Left renal pelvis (tissue), 4 donors: ENCODE data around the gene BUB1B. TPM values are rescaled to one million over a fixed set of nuclear protein-coding genes. Genes with fewer than 3 reads are reported as not detected.

Experiments
- DNase-seq, 4 donors: peaks; one replicate each; pipeline ENCODE4 v3.0.0-alpha.2; 2013; ENCODE audit warnings: low read depth in 4 of 4, low spot score in 3 of 4
- polyA plus RNA-seq, 4 donors: library from polyadenylated mRNA; unstranded; fragments of 120-200 nt; gene quantifications; one replicate each; pipeline ENCODE4 v1.2.1, GENCODE V29; 2013; ENCODE audit not compliant: insufficient read length in 4 of 4

Gene BUB1B
- polyA plus RNA-seq, 4 donors, result 27.0 to 33.2 (median 31.6) TPM

DNA sequence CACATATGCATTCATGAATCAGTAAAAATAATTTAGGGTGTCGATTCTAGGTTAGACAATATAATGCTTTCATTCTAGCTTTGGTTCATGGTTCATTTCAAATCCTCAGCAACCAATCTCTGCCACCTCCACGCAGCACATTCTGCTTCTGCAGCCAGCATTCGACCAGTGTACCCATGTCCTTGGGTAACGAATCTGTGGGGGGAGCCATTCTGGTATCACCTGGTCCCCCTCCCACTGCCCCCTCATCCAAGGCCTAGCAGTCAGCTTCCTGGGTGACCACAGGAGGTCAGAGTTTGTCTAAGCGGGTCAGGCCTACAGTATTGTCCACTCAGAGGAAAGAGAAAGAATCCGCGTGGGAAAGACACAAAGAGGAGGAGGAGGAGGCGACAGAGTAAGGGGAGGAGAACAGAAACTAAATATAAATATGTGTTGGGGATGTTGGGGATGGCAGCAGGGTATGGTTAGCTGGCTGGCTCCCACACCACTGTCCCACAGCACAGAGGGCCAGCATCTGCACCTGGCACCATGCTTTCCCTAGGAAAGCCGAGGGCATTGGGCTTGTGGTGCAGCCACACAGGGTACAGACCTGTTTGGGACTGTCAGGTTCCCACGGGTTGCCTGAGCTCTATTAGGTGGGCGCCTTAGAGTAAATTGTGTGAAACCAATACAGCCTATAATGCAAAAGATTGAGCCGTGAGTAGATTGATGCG, 90.1 kb downstream of the BUB1B start:
- no peak for DNase-seq

DNA sequence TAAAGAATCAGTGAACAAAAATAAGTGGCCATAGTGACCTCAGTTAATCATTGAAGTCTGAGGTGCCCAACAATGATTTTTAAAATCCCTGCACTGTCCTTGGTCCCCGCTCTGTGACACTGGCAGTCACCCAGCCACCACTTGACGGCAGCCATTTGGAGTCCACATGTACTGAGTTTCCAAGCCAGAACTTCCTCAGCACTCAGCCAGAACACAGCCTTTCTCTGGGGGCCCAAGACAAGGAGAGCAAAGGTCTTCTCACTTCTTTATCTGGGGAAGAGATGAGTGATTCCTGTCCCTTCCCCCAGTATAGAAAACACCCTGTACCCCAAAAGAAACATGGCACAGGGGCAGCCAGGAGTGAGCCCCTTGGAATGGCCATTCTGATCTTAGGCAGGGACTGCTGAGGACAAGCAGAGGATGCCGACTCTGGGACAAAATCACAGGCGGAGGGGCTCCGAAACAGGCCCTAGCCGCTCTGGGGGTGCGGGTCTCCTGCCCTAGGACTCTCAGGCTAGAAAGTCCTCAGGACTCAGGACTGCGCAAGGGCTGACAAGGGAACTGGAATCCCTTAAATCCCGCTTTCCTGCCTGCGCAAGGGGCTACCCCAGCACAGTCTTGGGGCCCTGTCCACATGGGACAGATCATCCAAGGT, 90.7 kb downstream of the BUB1B start:
- no peak for DNase-seq

DNA sequence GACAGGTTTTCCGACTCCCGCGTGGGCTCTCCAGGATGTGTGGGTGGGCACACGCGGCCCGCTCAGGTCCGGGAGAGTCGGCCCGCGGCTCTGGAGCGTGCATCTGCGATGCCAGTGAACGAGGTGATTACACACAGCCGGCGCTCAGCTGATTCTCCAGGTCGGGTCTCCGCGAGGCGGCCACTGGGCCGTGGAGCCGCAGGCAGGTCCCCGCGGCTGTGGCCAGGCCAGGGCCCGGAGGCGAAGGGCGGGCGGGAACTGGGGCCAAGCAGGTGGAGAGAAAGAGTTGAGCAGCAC, 91.2 kb downstream of the BUB1B start:
- DNase-seq, result no peak

DNA sequence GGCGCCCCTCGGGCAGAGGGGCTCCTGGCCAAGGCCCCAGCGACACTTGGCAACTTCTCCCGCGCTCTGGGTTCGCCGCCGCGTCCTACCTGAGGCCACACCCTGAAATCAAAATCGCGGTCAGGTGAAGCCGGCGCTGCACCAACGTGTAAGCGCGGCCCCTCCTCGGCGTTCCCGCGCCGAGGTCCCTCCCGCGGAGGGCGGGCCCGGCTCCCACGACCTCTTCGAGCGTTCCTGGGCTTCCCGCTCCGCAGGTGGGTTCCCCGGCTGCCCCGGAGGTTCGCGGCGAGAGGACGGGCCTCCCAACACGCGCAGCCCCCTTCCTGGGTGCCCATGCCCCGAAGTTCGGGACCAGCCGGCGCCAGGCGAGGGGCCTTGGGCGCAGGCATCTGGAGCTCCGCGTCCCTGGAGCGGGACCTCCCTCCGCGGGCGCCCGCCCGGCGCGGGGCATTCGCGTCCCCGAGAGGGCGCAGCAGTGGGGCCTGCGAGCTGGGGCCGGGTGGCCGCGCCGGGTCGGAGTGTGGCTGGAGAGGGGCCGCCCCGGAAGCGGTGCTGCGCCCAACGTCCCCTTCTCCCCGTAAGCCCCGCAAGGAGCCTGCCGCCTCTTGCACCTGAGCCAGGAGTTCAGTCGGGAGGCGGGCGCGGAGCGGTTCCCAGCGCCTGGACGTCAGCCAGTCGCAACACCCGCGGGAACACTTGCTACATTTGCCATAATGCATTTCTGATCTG, 91.7 kb downstream of the BUB1B start:
- DNase-seq, result no peak

DNA sequence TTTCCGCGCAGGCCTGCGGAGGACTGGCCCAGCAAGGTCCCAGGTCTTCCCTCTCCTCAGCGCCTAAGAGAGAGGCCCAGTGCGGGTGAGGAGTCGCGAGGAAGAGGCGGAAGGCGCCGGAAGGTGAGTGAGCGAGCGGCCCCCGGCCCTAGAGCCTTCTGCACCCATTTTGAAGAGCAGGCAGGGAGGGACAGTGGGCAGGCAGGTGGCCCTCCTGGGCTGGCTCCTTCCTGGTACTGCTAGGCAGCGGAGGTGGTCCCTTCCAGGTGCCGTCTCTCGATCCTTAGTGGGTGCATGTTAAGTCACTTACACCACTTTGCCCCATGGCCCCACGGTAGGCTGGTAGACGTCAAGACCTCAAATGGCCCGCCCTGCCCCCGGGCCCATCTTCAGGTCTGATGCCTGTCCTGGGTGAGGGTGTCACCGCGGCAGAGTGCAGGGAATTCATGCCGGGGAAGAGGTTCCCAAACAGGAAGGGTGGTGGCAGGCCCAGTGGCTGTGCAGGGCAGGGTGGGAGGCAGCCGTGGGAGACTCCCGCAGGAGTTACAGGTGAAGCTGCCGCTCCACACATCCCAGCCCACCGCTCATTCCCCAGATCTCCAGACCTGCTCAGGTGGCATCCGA, 92.4 kb downstream of the BUB1B start:
- no peak for DNase-seq

DNA sequence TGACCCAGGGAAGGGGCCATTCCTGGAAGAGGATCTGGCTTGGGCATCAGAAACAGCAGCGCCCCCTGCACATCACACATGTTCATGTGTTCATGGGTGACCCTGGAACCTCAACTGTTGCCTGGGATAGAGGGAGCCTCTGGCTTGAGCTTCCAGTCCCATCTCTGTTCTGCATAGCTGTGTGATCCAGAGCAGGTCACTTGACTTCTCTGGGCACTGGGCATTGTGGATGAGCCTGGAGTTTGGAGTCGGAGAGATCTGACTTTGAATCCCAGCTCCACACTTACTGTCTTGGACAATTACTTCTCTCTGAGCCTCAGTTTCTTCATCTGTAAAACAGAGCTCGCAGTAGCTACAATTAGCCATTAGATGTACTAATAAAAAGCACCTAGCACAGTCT, 93.6 kb downstream of the BUB1B start:
- DNase-seq, result no peak

DNA sequence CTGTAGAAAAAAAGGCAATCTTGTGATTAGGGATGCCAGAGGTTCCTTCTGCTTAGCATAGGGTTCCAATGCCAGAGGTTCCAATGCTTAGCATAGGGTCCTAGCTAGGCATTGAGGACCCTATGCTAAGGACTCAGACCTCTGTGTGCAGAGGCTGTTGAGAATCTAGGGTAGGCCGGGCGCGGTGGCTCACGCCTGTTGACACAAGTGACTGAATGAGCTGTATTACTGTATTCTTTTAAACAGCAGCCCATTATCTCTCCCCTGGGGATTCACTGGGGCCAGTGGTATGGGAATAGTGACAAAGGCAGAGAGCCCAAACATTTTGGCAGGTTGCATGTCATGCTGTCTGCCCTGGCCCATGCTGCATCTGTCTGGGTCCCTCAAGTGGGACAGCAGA, 94.2 kb downstream of the BUB1B start:
- DNase-seq, result no peak

DNA sequence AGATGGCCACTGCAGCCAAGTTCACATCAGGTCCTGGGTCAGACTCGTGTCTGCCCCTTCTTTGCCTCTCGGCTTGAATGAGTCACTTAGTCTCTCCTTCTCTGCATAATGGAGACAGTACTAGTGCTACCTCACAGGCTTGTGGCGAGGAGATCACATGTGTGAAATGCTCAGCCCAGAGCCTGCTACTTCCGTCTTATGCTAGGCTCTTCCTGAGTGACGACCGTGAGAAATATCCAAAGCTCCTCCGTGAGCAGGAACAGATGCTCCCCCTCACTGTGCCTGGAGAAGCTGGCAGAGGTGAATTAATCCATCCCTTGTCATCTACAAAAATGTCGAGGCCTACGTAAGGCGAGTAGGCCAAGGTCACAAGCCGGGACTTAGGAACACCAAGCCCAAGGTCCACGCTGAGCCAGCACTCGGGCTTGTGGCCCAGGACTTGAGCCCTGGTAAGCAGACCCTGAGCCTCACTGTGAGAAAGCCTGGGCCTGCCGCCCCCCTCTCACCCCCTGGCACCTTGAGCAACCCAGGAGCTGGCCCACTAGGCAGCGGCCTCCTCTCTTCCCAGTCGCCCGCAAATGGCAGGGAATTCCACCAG, 95.9 kb downstream of the BUB1B start:
- no peak for DNase-seq

DNA sequence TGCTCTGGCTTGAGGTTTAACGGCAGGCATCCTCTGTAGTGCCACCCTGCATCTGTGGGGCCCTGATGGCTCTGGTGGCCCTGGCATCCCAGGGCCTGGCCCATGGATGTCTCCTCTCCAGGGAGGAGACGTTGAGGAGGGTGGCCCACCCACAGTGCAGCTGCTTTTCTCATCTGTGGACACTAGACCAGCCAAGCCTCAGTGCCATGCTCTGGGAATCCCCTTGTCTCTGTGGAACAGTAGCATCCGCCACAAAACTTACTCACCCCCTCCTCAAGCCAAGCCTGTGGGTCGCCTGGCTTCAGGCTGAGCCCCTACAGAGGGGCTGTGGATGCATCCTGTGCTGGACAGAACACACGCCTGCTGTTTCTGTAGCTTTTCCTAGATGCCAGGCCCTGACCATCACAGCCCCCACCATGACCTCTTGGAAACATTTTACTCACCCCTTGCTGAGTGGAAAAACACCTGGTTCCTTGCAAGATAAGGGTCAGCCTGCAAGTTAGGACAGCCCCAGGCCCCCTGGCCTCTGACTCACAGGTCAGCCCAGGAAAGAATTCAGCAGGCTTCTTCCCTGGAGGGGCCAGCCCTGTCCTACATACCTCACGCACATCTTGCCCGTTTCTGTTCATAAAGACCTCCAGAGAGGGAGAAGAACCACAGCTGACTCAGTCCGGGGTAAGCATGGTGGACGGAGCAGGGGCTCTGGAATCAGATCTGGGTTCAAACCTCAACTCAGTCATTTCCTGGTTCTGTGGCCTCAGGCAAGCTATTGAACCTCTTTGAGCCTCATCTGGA, 97.0 kb downstream of the BUB1B start:
- no peak for DNase-seq

DNA sequence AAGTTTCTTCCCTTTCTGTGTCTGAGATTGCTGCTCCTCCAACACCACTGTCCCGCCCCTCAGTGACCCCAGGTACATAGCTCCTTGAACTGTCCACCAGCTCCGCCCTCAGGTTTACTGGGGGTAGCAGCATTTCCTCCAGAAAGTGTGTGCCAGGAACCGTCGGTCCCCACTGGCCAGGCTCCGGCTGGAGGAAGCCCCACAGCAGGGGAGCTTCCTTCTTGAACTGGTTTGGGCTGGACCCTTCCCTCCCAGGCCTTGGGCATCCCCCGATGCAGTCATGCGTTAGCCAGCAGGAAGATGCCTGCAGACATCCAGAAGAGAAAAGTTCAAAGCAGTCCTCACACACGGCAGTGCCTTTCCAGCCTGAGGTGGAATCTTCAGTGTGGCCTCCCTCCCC, 97.7 kb downstream of the BUB1B start:
- no peak for DNase-seq

DNA sequence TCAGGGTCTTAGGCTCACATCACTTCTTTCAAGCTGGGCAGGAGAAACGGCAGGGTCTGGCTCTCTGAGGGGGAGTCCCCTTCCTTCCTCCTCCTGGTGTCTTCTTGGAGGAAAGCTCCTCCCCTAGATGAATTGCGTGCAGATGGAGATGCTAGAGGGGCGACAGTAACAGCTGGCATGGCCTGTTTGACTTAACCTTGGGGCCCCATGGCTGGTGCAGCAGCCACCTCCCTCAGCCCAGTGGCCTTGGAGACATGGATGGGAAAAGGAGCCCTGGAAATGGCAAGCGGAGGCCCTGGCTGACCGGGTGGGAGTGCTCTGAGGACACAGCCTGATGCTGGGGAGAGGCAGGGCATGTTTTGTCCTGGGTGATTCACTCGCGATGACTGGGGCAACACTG, 98.2 kb downstream of the BUB1B start:
- no peak for DNase-seq

DNA sequence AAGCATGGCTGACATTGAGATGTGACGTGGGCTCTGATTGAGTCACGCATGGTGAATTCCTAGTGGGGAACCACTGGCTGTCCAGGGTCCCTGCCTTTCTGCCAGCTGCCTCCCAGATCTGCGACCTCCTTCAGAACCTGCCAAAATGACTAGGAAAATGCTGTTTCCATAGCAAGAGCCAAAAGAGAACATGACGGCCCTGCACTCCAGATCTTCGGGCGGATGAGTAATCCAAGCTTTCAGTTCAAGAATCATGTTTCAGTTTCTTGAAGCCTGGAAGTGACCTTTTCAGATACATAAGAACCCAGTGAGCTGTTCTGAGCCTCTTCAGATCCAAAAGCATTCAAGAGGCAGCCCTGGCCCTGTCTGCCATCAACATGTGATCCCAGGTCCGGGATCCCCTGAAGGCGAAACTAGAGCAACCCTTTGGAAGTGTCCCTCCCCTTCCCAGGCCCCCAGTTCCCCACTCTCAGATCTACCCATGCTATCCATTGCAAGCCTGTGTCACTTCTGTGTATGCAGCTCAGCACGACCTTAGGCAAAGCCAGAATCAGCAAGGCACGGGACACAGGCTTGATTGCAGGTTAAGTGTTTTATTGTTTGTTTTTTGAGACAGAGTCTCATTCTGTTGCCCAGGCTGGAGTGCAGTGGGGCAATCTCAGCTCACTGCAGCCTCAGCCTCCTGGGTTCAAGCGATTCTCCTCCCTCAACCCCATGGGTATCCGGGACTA, 102.3 kb downstream of the BUB1B start:
- DNase-seq, result no peak

DNA sequence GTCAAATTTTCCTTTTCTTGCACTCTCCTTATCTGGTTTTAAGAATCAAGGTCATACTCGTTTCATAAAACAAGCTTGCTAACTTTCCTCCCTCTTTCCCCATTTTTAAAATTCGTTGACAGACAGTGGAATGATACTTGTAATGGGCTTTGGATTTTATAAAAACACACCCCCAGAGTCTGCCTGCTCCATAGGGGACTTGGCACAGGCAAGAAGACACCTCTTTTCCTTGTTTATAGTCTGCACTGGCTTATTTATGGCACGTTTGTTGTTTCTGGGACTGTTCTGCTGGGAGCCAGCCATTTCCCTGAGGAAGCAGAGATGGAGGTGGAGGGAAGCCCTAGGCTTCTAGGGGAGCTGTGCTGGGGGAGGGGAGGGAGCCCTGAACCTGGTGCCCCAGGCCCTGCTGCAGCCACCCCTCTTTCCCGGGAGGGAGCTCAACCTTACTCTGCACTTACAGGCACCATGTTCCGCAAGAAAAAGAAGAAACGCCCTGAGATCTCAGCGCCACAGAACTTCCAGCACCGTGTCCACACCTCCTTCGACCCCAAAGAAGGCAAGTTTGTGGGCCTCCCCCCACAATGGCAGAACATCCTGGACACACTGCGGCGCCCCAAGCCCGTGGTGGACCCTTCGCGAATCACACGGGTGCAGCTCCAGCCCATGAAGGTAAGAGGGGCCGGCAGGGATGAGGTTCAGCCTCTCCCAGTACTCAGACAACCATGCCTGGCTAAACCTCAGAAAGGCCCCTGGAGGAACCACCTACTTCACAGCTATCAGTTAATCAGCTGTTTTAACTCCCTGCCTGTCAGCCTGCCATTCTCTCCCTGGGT, 103.7 kb downstream of the BUB1B start:
- DNase-seq, result no peak

DNA sequence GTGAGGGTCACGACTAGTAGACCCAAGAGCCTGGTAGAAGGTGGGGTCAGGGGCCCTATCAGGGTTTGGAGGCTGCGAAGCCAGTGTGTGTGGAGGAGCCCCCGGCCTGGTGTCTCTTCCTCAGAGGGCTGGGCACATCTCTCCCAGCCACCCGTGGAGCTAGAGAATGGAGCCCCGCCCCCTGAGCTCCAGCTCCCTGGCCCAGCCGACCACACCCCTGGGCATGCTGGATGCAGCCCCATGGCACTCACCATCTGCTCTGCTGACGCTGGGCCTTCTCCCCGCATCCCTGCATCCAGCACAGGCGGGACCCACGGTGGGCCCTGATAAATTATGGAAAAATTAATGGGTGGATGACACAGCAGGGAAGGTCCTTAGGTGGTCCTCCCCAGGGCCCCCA, 104.5 kb downstream of the BUB1B start:
- no peak for DNase-seq

DNA sequence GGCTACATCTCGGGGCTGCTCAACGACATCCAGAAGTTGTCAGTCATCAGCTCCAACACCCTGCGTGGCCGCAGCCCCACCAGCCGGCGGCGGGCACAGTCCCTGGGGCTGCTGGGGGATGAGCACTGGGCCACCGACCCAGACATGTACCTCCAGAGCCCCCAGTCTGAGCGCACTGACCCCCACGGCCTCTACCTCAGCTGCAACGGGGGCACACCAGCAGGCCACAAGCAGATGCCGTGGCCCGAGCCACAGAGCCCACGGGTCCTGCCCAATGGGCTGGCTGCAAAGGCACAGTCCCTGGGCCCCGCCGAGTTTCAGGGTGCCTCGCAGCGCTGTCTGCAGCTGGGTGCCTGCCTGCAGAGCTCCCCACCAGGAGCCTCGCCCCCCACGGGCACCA, 105.0 kb downstream of the BUB1B start:
- DNase-seq, result no peak

DNA sequence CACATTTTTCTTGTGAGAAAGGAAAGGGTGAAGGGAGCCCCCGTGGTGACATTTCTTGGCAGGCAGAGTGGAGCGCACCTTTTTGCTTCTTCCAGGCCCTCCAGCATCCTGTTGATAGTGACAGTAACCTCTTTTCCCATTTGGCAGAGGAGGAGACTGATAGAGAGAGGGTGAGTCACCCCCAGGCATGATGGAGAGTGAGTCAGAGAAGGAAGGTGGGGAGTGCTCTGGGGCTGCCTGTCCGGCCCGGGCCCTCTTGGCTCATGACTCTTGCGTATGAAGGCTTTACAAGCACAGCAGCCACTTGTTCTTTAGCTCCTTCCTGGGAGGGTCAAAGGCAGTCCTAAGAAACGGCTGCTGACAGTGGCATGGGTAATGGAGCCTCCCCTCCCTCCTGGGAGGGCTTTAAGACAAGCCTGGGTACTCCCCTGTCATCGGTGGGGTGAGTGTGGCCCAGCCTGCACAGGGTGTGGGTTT, 106.0 kb downstream of the BUB1B start:
- no peak for DNase-seq

DNA sequence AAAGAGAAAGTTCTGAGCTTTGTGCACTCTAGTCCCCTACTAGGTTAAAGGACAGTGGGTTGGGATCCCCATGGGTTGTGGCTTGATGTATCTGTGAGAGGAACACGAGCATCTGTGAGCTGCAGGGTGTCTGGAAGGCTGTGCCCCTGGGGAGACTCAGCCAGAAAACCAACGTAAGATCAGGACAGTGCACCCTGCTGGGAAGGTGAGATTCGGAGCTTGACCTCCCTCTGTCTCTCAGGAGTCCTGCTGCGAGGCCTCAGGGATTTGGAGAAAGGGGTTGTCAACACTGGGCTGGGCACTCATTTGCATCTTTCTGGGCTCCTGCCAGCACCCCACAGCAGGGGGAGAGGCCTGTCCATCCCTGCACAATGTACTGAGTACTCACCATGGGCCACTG, 106.8 kb downstream of the BUB1B start:
- DNase-seq, result no peak

DNA sequence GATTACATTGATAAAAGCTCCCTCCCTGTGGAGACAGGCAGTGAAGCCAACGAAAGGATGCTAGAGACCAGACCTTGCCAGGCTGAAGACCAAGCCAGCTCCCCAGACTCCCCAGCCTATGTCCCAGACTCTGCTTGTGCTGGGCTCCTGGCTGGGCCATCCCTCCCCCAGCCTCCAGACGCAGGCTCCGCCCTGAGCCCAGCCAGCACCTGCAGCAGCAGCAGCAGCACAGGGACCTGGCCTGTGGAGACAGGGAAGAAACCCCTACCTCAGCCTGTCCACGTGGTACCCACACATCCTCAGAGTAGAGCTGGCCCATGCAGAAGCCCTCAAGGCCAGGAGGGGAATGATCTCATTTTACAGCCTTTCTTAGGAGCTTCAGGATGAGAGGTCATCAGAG, 108.7 kb downstream of the BUB1B start:
- DNase-seq, result no peak
